ENCODE results near the gene ACSL1.

Gene ACSL1

GRCh38 chr4:184825896-184826690, at the start of gene ACSL1:
Gene ACSL1 (minus strand): TSS chr4:184825968. CDS start chr4:184803514, 22,454 bp downstream.
- peak; percentile 63 to 74 for DNase-seq (ENCODE audit: low read depth in 1 of 2, low spot score in 1 of 2)

- no peak for DNase-seq (ENCODE audit: low read depth in 1 of 2, low spot score in 1 of 2)
Measured at GRCh38 chr4:184873054-184873453, 47.3 kb upstream of the ACSL1 start.

- DNase-seq (ENCODE audit: low read depth in 1 of 2, low spot score in 1 of 2): no peak
Measured at GRCh38 chr4:184870718-184871117, 45.0 kb upstream of the ACSL1 start.

GRCh38 chr4:184868623-184869022, 42.9 kb upstream of the ACSL1 start:
- no peak for DNase-seq (ENCODE audit: low read depth in 1 of 2, low spot score in 1 of 2)

GRCh38 chr4:184863916-184864315, 38.1 kb upstream of the ACSL1 start:
- no peak for DNase-seq (ENCODE audit: low read depth in 1 of 2, low spot score in 1 of 2)

- DNase-seq (ENCODE audit: low read depth in 1 of 2, low spot score in 1 of 2): no peak
Measured at GRCh38 chr4:184861047-184861446, 35.3 kb upstream of the ACSL1 start.

- DNase-seq (ENCODE audit: low read depth in 1 of 2, low spot score in 1 of 2): no peak
Measured at GRCh38 chr4:184860018-184860779, 34.4 kb upstream of the ACSL1 start.

GRCh38 chr4:184857441-184858121, 31.8 kb upstream of the ACSL1 start:
- DNase-seq (ENCODE audit: low read depth in 1 of 2, low spot score in 1 of 2): no peak

GRCh38 chr4:184856277-184856609, 30.5 kb upstream of the ACSL1 start:
- no peak for DNase-seq (ENCODE audit: low read depth in 1 of 2, low spot score in 1 of 2)

- DNase-seq (ENCODE audit: low read depth in 1 of 2, low spot score in 1 of 2): no peak
Measured at GRCh38 chr4:184854673-184855072, 28.9 kb upstream of the ACSL1 start.

- no peak for DNase-seq (ENCODE audit: low read depth in 1 of 2, low spot score in 1 of 2)
Measured at GRCh38 chr4:184853436-184853835, 27.7 kb upstream of the ACSL1 start.

- no peak for DNase-seq (ENCODE audit: low read depth in 1 of 2, low spot score in 1 of 2)
Measured at GRCh38 chr4:184851886-184852285, 26.1 kb upstream of the ACSL1 start.

GRCh38 chr4:184851200-184851541, 25.4 kb upstream of the ACSL1 start:
- no peak for DNase-seq (ENCODE audit: low read depth in 1 of 2, low spot score in 1 of 2)

GRCh38 chr4:184850431-184851199, 24.8 kb upstream of the ACSL1 start:
- no peak for DNase-seq (ENCODE audit: low read depth in 1 of 2, low spot score in 1 of 2)

- no peak for DNase-seq (ENCODE audit: low read depth in 1 of 2, low spot score in 1 of 2)
Measured at GRCh38 chr4:184850018-184850417, 24.2 kb upstream of the ACSL1 start.

GRCh38 chr4:184849185-184849584, 23.4 kb upstream of the ACSL1 start:
- DNase-seq (ENCODE audit: low read depth in 1 of 2, low spot score in 1 of 2): no peak

GRCh38 chr4:184848510-184848909, 22.7 kb upstream of the ACSL1 start:
- no peak for DNase-seq (ENCODE audit: low read depth in 1 of 2, low spot score in 1 of 2)

- no peak for DNase-seq (ENCODE audit: low read depth in 1 of 2, low spot score in 1 of 2)
Measured at GRCh38 chr4:184846531-184846930, 20.8 kb upstream of the ACSL1 start.

GRCh38 chr4:184845367-184846021, 19.7 kb upstream of the ACSL1 start:
- no peak for DNase-seq (ENCODE audit: low read depth in 1 of 2, low spot score in 1 of 2)

- DNase-seq (ENCODE audit: low read depth in 1 of 2, low spot score in 1 of 2): no peak
Measured at GRCh38 chr4:184844742-184845141, 19.0 kb upstream of the ACSL1 start.

Measured in stimulated activated CD4-positive, alpha-beta T cell treated with anti-CD3 and anti-CD28 coated beads, Interleukin-15, amount 100 ng/mL, for 1 hour (primary cell).